Astrocyte of the cerebellum (primary cell): ENCODE measurements around the gene TUBGCP5.
"Not testable (repeated sequence)": the region's sequence is repeated elsewhere in the genome, so short reads cannot be mapped to it uniquely, and the experiment has no call there.

Experiments
- DNase-seq: peaks from one replicate; pipeline ENCODE4 v3.0.0-alpha.2; 2011; ENCODE audit warnings: low read depth
- H3K4me3 ChIP-seq: 2 replicates; pipeline ENCODE4 v1.5.1; 2011; ENCODE audit warnings: mild to moderate bottlenecking, low read depth, low read length, moderate library complexity
- CTCF ChIP-seq: IDR thresholded peaks from 2 replicates; pipeline ENCODE4 v1.5.1; 2012; ENCODE audit warnings: low read length, low read depth, moderate library complexity, mild to moderate bottlenecking; ENCODE audit errors: missing control alignments
- in situ Hi-C: cut with HindIII; loops from 2 replicates; pipeline ENCODE4 v1.10.0; 2017; ENCODE audit warnings: low sequenced_read_pairs

Gene TUBGCP5

GRCh38 chr15:23039143-23039916 lies at the start of gene TUBGCP5:
Gene TUBGCP5 (minus strand): TSS chr15:23039569. CDS start chr15:23039543, 26 bp downstream.
- in situ Hi-C loops = no loop called here
- peak within 1 kb of the TSS; percentile 67 for H3K4me3 ChIP-seq
- peak; percentile 43 for TF ChIP-seq CTCF
- DNase-seq = peak; percentile 97

DNA sequence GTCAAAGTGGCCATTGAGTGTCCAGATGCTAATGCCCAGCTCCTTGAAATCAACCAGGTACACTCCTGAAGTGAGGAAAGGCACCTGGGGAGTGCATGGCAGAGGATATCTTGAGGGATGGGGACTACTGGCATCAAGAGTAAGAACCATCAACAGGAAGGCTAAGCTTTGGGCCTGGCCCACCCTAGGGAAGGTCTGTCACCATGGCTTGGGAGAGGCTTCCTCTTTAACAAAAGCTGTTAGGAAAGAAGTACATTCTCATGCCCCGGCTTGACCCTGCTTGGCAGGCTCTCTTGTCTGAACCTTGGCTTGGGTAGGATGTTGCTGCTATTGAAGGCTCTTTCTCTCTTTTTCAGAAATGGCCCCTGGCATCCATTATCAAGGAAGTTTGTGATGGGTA lies 43.7 kb upstream of the TUBGCP5 start:
- no peak overlapping the region for H3K4me3 ChIP-seq
- in situ Hi-C loops = no loop called here
- TF ChIP-seq CTCF = no peak
- DNase-seq = no peak

- in situ Hi-C loops, H3K4me3 ChIP-seq, DNase-seq: not testable (repeated sequence)
Observed at GRCh38 chr15:23081996-23082737, 42.8 kb upstream of the TUBGCP5 start.

DNA sequence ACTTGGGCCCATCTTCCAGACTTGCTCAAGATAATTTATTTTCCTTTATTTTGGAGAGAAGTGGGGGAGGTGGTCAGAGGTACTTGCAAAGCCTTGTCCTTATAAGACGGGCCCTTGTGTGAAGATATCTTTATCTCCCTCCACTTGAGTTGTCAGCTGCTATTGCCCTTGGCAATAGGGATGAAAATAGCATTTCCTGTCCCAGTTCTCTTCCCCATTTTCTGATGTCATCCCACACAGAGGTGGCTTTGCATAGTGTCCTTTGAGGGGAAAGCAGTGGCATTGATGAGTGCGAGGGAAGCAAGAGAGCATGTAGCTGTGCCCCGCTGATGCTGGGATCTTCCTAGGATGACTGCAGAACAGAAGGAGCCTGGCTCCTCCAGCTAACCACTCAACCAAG lies 41.9 kb upstream of the TUBGCP5 start:
- DNase-seq = no peak
- TF ChIP-seq CTCF = no peak
- no peak overlapping the region for H3K4me3 ChIP-seq
- in situ Hi-C loops = no loop called here

GRCh38 chr15:23079766-23080165 lies 40.4 kb upstream of the TUBGCP5 start:
- no peak for TF ChIP-seq CTCF
- DNase-seq = no peak
- no peak overlapping the region for H3K4me3 ChIP-seq
- in situ Hi-C loops = no loop called here

- DNase-seq = no peak
- H3K4me3 ChIP-seq = no peak overlapping the region
- in situ Hi-C loops = no loop called here
- TF ChIP-seq CTCF = no peak
Observed at GRCh38 chr15:23075927-23076326, 36.6 kb upstream of the TUBGCP5 start.

DNA sequence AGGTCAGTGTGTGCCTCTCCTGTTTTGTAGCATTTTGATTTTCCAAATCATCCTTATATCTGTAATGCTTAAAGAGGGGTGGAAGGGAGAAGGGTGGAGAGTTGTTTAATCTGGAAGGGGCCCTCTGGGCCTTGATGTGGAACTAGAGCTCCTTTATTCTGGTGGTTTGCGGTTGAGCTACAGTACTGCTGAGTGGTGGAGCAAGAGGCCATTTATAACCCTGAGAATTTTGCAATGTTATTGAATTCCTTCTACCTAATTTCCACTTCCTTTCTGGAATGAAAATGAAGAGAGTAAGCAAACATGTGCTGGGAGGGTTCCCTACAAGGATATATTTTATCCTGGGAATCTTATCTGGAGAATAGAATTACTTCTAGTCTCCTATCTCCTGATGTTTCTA lies 35.3 kb upstream of the TUBGCP5 start:
- no peak for TF ChIP-seq CTCF
- no peak for DNase-seq
- in situ Hi-C loops = no loop called here
- H3K4me3 ChIP-seq = no peak overlapping the region
